ENCODE data around the gene TMEM115. TPM values are rescaled to one million over a fixed set of nuclear protein-coding genes. Genes with fewer than 3 reads are reported as not detected.

Gene TMEM115
- total RNA-seq, 1 donor from 2014 or later = 51.1 TPM

DNA sequence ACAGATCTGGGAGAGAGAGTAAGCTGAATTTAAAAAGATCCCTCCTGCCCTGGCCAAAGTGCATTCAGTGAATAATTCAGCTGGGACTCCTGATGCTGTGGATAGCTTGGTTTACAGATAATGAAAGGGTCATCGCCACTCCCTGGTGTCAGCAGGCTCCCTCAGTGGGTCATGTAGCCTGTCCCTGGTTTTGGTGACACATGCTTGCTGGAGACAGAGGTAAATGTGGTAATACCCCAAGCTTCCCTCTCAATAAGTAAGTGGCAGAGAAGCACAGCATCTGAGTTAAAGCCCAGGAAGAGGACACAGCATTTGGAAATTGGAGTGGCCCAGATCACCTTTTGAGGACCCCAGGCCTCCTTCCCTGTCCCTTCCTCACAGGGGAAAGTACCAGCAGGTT lies 1.8 kb downstream of the TMEM115 start:
- intact Hi-C loops (cut with DNase I) = loop anchor here (5.0 kb wide), 1 partner anchor 190 kb away; no protein-coding TSS in a partner anchor
- peaks cover 0 to 23% of the 10 kb centered on the region in 2 donors for H3K36me3 ChIP-seq
- no peaks in the 10 kb centered on the region for H3K27me3 ChIP-seq
- peak overlapping the region; percentile 69 to 72 for H3K4me3 ChIP-seq
- DNase-seq (ENCODE audit: extremely low spot score in 2 of 2) = no peak
- H3K9me3 ChIP-seq = no peaks in the 10 kb centered on the region
- TF ChIP-seq POLR2AphosphoS5 (IDR thresholded peaks at IDR 0.05; ENCODE audit: insufficient read depth in 1 of 2, low read depth in 1 of 2) = no peak
- peaks cover 49% of the 10 kb centered on the region for H3K4me1 ChIP-seq
- H3K27ac ChIP-seq = peak overlapping the region; percentile 78

DNA sequence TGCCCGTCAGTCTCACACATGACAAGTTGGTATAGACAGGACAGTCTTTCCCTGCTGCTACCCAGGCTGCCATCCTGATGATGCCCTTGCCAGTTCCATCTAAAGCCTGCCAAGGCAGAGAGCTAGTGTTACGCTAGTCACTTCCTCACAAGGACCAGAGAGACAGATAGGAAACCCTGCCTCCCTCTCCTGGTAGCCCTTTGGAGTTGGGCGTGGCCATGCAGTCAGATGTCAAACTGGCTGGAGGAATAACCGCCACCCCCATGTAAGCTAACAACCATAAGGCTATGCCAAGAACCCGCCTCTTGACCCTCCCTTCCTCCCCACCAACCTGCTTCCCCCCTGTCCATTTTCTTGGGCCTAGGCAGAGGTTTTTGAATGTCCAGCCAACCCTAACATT lies 2.8 kb downstream of the TMEM115 start:
- no peak for TF ChIP-seq CTCF (IDR thresholded peaks at IDR 0.05)
- TF ChIP-seq POLR2AphosphoS5 (IDR thresholded peaks at IDR 0.05; ENCODE audit: insufficient read depth in 1 of 2, low read depth in 1 of 2) = no peak
- TF ChIP-seq POLR2A (IDR thresholded peaks at IDR 0.05) = no peak
- peak overlapping the region; percentile 69 to 72 for H3K4me3 ChIP-seq
- peaks cover 53% of the 10 kb centered on the region for H3K4me1 ChIP-seq
- peaks cover 0 to 23% of the 10 kb centered on the region in 2 donors for H3K36me3 ChIP-seq
- peak overlapping the region; percentile 78 for H3K27ac ChIP-seq
- no peaks in the 10 kb centered on the region for H3K27me3 ChIP-seq
- intact Hi-C loops (cut with DNase I) = loop anchor here (5.0 kb wide), 1 partner anchor 191 kb away; no protein-coding TSS in a partner anchor
- no peak for DNase-seq (ENCODE audit: extremely low spot score in 2 of 2)
- no peaks in the 10 kb centered on the region for H3K9me3 ChIP-seq

- H3K27me3 ChIP-seq = no peaks in the 10 kb centered on the region
- no peak overlapping the region for H3K27ac ChIP-seq
- DNase-seq (ENCODE audit: extremely low spot score in 2 of 2) = no peak
- peaks cover 58% of the 10 kb centered on the region for H3K4me1 ChIP-seq
- H3K36me3 ChIP-seq = peaks cover 0 to 23% of the 10 kb centered on the region in 2 donors
- TF ChIP-seq POLR2AphosphoS5 (IDR thresholded peaks at IDR 0.05; ENCODE audit: insufficient read depth in 1 of 2, low read depth in 1 of 2) = no peak
- no peak for TF ChIP-seq POLR2A (IDR thresholded peaks at IDR 0.05)
- no peak for TF ChIP-seq CTCF (IDR thresholded peaks at IDR 0.05)
- H3K4me3 ChIP-seq = peak overlapping the region; percentile 69 to 72
- no peaks in the 10 kb centered on the region for H3K9me3 ChIP-seq
- intact Hi-C loops (cut with DNase I) = loop anchor here (5.0 kb wide), 1 partner anchor 191 kb away; no protein-coding TSS in a partner anchor
Observed at GRCh38 chr3:50355829-50356552, 3.3 kb downstream of the TMEM115 start.

DNA sequence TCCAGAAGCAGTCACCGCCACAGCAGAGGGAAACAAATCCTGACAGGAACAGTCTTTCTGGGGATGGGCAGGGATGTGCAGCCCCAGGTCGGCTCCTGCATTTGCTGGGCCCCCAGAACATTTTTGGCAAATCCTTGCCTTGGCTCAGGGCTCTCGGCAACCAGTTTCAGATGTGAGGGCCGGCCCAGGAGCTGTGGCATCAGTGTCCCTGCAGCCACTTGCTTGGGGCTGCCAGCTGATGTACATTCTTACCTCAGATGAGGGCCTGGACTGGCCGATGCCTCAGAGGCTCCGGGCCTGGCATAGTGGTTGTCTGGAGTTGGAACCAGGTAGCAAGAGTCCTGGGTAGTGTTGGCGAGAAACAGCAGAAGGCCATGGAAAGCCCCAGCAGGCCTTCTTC lies 4.5 kb downstream of the TMEM115 start:
- Histone ChIP-seq H3K4me3 (no peak overlapping the region), H3K4me1 (peaks cover 61% of the 10 kb centered on the region), H3K9me3 (no peaks in the 10 kb centered on the region), H3K36me3 (peaks cover 0 to 23% of the 10 kb centered on the region in 2 donors), H3K27ac (no peak overlapping the region), H3K27me3 (no peaks in the 10 kb centered on the region)
- no peak for DNase-seq (ENCODE audit: extremely low spot score in 2 of 2)
- intact Hi-C loops (cut with DNase I) = loop anchor here (5.0 kb wide), 1 partner anchor 192 kb away; no protein-coding TSS in a partner anchor
- TF ChIP-seq CTCF (IDR thresholded peaks at IDR 0.05) = no peak

DNA sequence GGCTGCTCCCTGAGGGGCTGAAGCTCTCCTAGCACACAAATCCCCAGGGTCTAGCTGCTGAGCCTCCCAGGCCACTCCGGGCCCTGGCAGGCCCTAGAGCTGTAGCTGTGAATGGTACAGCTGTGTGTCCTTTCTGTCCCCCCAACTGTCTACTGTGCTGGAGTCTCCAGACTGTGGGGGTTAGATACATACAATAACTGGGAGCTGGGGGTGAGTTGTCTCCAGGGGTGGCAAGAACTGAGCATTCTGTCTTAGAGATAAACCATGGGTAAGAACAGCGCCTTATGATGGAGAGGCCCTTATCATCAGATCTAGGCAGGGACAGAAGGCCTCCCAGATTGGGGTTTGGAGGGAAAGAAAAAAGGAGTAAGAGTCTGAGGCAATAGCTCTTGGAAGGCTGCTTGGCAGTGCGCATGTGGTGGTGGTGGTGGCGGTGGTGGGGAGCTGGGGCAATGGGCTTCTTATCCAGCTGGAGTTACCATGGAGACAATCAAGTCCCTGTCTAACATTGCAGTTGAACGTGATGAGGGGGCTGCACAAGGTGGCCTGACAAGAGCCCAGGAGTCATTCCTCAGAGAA lies 5.0 kb downstream of the TMEM115 start:
- peaks cover 0 to 23% of the 10 kb centered on the region in 2 donors for H3K36me3 ChIP-seq
- intact Hi-C loops (cut with DNase I) = no loop called here
- TF ChIP-seq CTCF (IDR thresholded peaks at IDR 0.05) = no peak
- no peak for TF ChIP-seq POLR2AphosphoS5 (IDR thresholded peaks at IDR 0.05; ENCODE audit: insufficient read depth in 1 of 2, low read depth in 1 of 2)
- TF ChIP-seq POLR2A (IDR thresholded peaks at IDR 0.05) = no peak
- no peaks in the 10 kb centered on the region for H3K9me3 ChIP-seq
- H3K4me1 ChIP-seq = peaks cover 65% of the 10 kb centered on the region
- no peak for DNase-seq (ENCODE audit: extremely low spot score in 2 of 2)
- no peak overlapping the region for H3K4me3 ChIP-seq
- no peak overlapping the region for H3K27ac ChIP-seq
- no peaks in the 10 kb centered on the region for H3K27me3 ChIP-seq
